ENCODE data around the gene E2F6.

DNA sequence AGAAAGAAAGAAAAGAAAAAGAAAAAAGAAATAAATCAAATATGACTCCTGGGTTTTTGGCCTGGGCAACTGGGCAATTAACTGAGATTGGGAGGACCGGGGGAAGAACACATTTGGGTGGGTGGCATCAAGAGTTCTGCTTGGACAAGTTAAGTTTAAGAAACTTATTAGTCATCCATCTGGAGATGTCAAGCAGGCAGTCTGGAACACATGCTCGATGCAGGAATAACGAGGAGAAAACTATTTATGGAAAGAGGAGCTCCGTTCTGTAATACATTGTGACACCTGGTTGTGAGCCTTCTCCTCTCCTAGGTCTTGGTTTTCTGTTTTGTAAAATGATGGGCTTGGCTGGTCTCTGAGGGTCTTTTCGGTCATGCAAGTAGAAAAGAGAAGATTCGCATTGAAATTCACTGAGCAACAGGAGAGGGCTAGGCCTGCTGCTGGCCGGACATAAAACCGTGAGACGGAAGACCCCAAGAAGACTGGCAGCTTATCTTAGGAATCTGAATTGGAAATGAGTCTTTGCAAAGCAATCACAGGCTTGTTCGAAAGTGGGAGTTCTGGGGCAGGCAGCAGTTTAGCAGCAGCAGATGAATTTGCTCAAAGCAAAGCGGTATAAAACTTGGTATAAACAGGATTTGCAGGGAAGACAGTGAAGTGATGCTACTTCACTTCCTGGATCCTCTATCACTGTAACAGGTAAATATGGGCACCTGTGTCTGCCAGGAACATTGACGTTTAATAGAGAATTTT, 51.4 kb downstream of the E2F6 start:
- TF ChIP-seq GATA2 (IDR thresholded peaks at IDR 0.05; ENCODE audit: low read depth, low read length) (no peak), GATA3 (IDR thresholded peaks at IDR 0.05; ENCODE audit: low read depth, low read length) (no peak)
